ENCODE data around the gene OCA2. TPM values are rescaled to one million over a fixed set of nuclear protein-coding genes. Genes with fewer than 3 reads are reported as not detected.

The OCA2 gene
- polyA plus RNA-seq, 1 experiment: not detected

DNA sequence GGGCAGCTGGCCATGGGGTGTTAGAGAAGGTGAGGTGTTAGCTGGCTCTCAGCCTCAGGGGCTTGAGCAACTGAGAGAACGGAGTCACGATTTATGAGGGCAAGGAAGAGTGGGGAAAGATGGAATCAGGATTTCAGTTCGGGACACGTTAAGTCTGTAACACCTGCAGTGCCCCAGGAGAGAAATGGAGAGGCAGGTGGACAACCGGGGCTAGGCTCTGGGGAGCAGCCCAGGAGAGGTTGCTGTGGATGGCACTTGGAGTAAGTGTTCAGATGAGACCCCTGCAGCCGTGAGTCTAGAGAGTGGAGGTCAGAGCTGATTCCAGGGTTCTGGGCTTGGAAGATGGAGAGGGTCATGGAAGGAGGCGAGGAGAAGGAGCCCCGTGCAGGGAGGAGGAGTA is 237.9 kb downstream of the OCA2 start:
- ChIA-PET POLR2A (no interaction called here), CTCF (no interaction called here)
- Histone ChIP-seq H3K27ac (ENCODE audit: low read depth, low read length) (no peak overlapping the region), H3K4me3 (ENCODE audit: low read depth, low read length) (no peak overlapping the region), H3K9me3 (ENCODE audit: control insufficient read depth, insufficient read depth, low read length) (peaks cover 19% of the 10 kb centered on the region), H3K27me3 (ENCODE audit: control insufficient read depth, insufficient read depth, low read length) (no peaks in the 10 kb centered on the region)
- DNase-seq (ENCODE audit: low read depth, low spot score): no peak
- TF ChIP-seq, protein P1, sequence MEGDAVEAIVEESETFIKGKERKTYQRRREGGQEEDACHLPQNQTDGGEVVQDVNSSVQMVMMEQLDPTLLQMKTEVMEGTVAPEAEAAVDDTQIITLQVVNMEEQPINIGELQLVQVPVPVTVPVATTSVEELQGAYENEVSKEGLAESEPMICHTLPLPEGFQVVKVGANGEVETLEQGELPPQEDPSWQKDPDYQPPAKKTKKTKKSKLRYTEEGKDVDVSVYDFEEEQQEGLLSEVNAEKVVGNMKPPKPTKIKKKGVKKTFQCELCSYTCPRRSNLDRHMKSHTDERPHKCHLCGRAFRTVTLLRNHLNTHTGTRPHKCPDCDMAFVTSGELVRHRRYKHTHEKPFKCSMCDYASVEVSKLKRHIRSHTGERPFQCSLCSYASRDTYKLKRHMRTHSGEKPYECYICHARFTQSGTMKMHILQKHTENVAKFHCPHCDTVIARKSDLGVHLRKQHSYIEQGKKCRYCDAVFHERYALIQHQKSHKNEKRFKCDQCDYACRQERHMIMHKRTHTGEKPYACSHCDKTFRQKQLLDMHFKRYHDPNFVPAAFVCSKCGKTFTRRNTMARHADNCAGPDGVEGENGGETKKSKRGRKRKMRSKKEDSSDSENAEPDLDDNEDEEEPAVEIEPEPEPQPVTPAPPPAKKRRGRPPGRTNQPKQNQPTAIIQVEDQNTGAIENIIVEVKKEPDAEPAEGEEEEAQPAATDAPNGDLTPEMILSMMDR (IDR thresholded peaks at IDR 0.05; ENCODE audit: low read depth, low read length): no peak

DNA sequence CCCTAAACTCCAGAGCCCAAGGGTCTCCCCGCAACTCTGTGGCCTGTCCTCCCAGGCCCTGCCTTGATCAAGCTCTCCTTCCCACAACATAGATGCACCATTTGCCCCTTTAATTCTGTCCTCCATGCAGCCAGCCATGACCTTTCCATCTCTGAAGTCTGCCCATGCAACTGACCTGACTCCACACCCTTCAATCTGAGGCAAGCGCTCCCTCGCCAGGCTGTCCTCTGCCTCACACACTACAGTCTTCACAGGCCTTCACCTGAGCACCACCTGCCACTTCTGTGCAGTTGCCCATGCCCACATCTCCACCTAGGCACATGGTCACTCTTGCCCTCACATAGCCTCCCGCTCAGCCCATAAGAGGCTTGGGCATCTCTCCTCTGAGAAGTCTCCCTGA is 244.0 kb downstream of the OCA2 start:
- no peak overlapping the region for H3K27ac ChIP-seq (ENCODE audit: low read depth, low read length)
- CTCF ChIA-PET: no interaction called here
- no peak for DNase-seq (ENCODE audit: low read depth, low spot score)
- peaks cover 12% of the 10 kb centered on the region for H3K9me3 ChIP-seq (ENCODE audit: control insufficient read depth, insufficient read depth, low read length)
- H3K27me3 ChIP-seq (ENCODE audit: control insufficient read depth, insufficient read depth, low read length): no peaks in the 10 kb centered on the region
- TF ChIP-seq, protein P1 (IDR thresholded peaks at IDR 0.05; ENCODE audit: low read depth, low read length): no peak
- POLR2A ChIA-PET: no interaction called here
- H3K4me3 ChIP-seq (ENCODE audit: low read depth, low read length): no peak overlapping the region

DNA sequence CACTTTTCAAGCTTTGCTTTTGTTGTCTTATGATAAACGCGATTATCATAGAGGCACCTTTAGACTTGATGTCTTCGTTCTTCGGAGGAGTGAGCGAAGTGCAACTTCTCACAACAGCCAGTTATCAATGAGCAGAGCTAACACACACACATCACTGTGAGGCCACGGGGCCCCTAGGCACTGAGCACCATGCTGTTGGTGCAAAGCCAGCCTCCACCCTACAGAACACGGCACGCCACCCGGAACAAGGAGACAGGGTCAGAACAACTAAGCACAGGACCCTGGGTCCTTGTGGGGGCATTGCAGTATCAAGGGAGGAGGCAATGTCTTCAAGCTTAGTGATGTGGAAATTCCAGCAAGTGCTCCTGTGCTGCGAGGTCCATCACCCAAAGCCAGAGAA is 244.5 kb downstream of the OCA2 start:
- no peak overlapping the region for H3K27ac ChIP-seq (ENCODE audit: low read depth, low read length)
- H3K9me3 ChIP-seq (ENCODE audit: control insufficient read depth, insufficient read depth, low read length): peaks cover 12% of the 10 kb centered on the region
- no peak for DNase-seq (ENCODE audit: low read depth, low spot score)
- H3K27me3 ChIP-seq (ENCODE audit: control insufficient read depth, insufficient read depth, low read length): no peaks in the 10 kb centered on the region
- CTCF ChIA-PET: interaction anchor here (1.1 kb wide), 1 partner anchor 10 kb away, joined by 3 read pairs; no protein-coding TSS in a partner anchor
- TF ChIP-seq, protein P1 (IDR thresholded peaks at IDR 0.05; ENCODE audit: low read depth, low read length): no peak
- H3K4me3 ChIP-seq (ENCODE audit: low read depth, low read length): no peak overlapping the region
- POLR2A ChIA-PET: no interaction called here

DNA sequence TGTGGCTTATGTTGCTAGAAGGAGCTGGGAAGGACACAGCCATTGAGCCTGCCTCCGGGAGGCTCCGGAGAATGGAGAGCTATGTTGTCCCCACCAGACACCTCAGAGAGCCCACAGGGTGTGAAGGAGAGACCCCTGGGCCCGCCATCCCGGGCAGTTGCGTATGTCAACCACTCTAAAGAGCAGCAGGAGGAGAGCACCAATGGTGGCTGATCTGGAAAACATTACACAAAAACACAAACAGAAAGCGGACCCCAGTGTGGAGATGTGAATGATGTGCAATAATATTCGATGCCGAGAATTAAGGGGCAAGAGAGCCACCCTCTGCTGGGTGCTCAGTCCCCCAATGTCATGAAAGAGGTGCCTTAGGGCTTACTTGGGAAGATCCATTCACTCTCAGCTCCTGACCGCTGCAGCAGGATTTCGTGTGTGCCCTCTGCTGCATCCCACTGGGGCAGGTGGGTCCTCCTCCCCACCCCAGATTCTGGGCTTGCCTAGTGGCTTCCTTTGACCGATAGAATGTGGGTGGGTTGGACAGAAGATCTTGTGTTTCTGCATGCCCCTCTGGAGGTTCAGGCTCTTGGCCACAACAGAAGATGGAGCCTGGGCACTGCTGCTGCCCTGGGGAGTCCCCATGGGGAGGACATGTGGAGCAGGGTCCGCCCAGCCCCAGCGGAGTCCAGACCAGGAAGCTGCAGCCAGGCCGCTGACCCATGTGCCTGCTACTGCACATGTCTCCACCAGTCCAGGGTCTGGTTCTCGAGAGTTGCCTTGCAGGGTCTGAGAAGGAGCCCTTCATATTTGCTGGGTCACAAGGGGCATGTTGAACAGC is 245.3 kb downstream of the OCA2 start:
- Histone ChIP-seq H3K4me3 (ENCODE audit: low read depth, low read length) (no peak overlapping the region), H3K27ac (ENCODE audit: low read depth, low read length) (no peak overlapping the region), H3K9me3 (ENCODE audit: control insufficient read depth, insufficient read depth, low read length) (peaks cover 12% of the 10 kb centered on the region), H3K27me3 (ENCODE audit: control insufficient read depth, insufficient read depth, low read length) (no peaks in the 10 kb centered on the region)
- DNase-seq (ENCODE audit: low read depth, low spot score): no peak
- TF ChIP-seq, protein P1 (IDR thresholded peaks at IDR 0.05; ENCODE audit: low read depth, low read length): no peak
- ChIA-PET POLR2A (no interaction called here), CTCF (interaction anchor here (1.1 kb wide), 1 partner anchor 9 kb away, joined by 3 read pairs; no protein-coding TSS in a partner anchor)

DNA sequence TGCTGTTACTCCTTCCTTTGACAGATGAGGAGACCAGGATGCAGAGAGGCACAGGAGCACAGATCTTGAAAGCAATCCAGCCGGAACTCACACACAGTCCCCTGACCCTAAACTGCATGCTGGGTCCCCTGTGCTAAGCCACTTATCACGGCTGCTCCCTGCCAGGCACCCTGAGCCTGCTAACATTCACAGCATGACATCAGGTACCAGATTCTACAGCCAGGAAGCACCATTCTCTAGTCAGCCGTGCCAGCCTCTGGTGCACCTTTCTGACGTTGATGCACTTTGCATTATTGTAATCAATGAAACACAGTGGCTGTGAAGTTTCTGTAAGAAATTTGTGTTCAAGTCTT is 247.3 kb downstream of the OCA2 start:
- ChIA-PET POLR2A (no interaction called here), CTCF (no interaction called here)
- Histone ChIP-seq H3K27me3 (ENCODE audit: control insufficient read depth, insufficient read depth, low read length) (no peaks in the 10 kb centered on the region), H3K4me3 (ENCODE audit: low read depth, low read length) (no peak overlapping the region), H3K9me3 (ENCODE audit: control insufficient read depth, insufficient read depth, low read length) (peaks cover 25% of the 10 kb centered on the region), H3K27ac (ENCODE audit: low read depth, low read length) (no peak overlapping the region)
- no peak for DNase-seq (ENCODE audit: low read depth, low spot score)
- TF ChIP-seq, protein P1 (IDR thresholded peaks at IDR 0.05; ENCODE audit: low read depth, low read length): no peak
